HG02840 (cell line): ENCODE data around the gene UBL7.

Experiments
- ATAC-seq: cut with Tn5 transposase; IDR thresholded peaks from one replicate; pipeline ENCODE4 v1.9.1; 2021; ENCODE audit warnings: mild to moderate bottlenecking, moderate library complexity, moderate number of reproducible peaks; ENCODE audit not compliant: unreplicated experiment, low FRiP score

Gene UBL7

GRCh38 chr15:74410502-74410901, 50.5 kb downstream of the UBL7 start:
- no peak for ATAC-seq

GRCh38 chr15:74409225-74409624, 51.7 kb downstream of the UBL7 start:
- ATAC-seq: no peak

GRCh38 chr15:74408815-74409214, 52.1 kb downstream of the UBL7 start:
- no peak for ATAC-seq

DNA sequence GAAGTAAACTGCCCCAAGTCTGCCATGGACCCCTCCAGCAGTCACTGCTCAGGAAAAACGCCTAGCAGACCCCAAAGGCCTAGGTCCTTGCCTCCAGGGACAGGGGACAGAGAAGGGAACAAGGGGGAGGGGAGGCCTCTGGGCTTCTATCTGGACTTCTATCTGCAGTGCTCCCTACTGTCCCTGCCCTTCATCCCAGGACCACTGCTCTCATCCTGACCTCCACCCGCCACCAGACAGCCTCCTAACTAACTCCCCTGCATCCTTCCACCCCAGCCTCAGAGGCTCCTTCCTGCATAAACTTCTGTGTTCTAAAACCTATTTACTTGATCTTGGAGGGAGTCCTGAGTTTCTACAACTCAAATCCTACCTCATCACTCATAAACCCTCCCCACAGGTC, 52.6 kb downstream of the UBL7 start:
- no peak for ATAC-seq

DNA sequence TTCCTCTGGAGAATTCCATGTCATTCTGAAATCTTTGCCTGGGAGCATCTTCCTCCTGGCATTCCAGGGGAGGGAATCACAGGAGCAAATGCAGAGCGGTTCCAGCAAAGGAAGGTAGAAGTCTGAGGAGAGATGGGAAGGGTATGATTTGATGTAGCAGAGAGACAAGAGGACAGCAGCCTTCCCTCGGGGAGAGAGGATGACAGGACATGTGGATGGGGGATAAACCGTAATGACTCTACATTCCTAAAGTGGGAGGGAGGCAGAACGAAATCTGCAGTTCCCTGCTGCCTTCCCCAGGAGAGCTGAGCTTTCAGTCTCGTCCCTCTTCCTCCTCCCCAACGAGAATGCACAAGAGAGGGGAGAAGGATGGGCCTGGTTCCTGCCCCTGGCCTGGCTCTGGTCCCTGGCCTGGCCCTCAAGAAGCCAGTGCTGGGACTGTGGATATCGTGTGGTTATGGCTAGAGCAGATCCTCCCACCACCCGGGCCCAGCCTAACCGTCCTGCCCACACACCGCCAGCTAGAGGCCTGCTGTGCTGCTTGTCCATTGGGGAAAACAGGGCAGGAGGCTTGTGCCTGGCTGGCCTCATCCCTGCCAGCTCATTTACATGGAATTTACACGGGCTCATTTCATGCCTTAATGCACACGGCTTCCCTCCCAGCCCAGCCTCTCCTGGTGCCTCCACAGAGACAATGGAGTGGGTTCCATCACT, 53.8 kb downstream of the UBL7 start:
- no peak for ATAC-seq

DNA sequence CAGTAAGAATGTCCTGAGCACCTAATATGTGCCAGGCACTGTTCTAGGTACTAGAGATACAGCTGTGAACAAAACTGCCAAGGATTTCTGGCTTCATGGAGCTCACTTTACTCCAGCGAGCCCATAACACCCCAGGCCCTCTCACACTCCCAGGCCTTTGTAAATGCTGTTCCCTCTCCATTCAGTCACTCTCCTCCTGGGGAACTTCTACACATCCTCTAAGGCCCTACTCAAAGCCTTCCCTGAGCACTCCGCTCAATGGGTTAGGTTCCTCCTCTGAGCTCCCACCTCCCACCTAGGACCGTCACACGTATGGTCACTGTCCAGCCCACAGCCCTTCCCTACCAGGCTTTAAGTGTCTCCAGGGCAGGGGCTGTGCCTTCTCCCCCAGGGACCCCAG, 54.4 kb downstream of the UBL7 start:
- ATAC-seq: no peak

GRCh38 chr15:74405823-74406222, 55.1 kb downstream of the UBL7 start:
- no peak for ATAC-seq

DNA sequence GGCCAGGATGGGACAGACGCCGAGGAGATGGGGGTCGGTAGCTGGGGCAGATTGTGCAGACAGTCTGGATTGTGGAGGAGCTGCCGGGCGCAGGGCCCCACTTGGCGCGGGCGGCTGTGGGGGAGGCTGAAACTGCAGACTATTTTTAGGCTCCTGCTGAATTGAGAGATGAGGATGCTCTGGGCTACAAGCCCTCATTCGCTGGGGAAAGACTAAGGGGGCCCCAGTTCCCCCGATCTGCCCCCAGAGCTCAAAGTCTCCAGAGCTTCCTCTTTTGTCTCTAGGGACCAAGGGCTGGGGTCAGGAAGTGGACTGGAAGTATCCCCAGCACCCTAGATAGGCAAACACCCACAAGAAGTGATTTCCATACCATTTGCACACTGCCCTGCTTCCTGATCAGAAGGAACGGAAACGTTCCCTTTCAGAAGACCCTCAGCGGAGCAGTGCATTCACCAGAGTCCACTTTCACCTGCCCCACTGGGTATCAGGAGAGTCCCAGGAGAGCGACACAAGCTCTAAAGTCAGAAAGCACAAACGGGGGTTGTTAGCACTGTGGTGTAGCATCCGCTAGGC, 56.9 kb downstream of the UBL7 start:
- no peak for ATAC-seq

GRCh38 chr15:74403588-74403919, 57.4 kb downstream of the UBL7 start:
- ATAC-seq: peak; percentile 11

GRCh38 chr15:74402873-74403587, 57.9 kb downstream of the UBL7 start:
- peak; percentile 33 for ATAC-seq

- no peak for ATAC-seq
Observed at GRCh38 chr15:74402337-74402841, 58.6 kb downstream of the UBL7 start.

GRCh38 chr15:74400915-74401757, 59.8 kb downstream of the UBL7 start:
- ATAC-seq: no peak

DNA sequence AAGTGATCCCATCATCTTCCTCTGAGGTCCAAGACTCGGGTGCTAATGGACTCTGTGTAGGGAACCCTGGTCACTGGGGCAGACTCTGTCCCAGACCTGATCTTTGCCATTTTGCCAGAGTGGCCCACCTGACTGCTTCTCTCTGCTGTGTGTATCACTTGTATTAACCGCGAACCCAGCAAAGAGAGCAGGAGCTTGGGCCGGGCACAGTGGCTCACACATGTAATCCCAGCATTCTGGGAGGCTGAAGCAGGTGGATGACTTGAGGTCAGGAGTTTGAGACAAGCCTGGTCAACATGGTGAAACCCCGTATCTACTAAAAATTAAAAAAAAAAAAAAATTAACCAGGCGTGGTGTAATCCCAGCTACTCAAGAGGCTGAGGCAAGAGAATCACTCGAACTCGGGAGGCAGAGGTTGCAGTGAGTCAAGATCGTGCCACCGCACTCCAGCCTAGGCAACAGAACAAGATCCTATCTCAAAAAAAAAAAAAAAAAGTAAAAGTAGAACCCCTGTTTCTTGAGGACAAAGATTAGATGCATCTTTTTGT, 60.6 kb downstream of the UBL7 start:
- ATAC-seq: no peak

GRCh38 chr15:74399511-74400312, 61.2 kb downstream of the UBL7 start:
- ATAC-seq: no peak

- no peak for ATAC-seq
Observed at GRCh38 chr15:74399100-74399499, 61.9 kb downstream of the UBL7 start.

GRCh38 chr15:74398183-74398582, 62.8 kb downstream of the UBL7 start:
- no peak for ATAC-seq

- ATAC-seq: no peak
Observed at GRCh38 chr15:74397239-74398068, 63.5 kb downstream of the UBL7 start.

- ATAC-seq: peak; percentile 31
Observed at GRCh38 chr15:74396445-74397238, 64.3 kb downstream of the UBL7 start.
